ENCODE results near the gene SPIN4. TPM values are rescaled to one million over a fixed set of nuclear protein-coding genes. Genes with fewer than 3 reads are reported as not detected.
A peak's percentile ranks its signal among the peaks of the same experiment; 100 is the strongest.
"Not testable (repeated sequence)": the region's sequence is repeated elsewhere in the genome, so short reads cannot be mapped to it uniquely, and the experiment has no call there.

SPIN4 gene
- total RNA-seq (2021) (14.1 and 20.1 TPM in 2 replicates), Bru-seq, nascent RNA (percentile 84 among the genes with signal in this experiment), BruChase-seq, experiment 1, labeled RNA remaining after a 2-hour chase (percentile 98 among the genes with signal in this experiment), BruChase-seq, experiment 2, labeled RNA remaining after a 6-hour chase (percentile 97 among the genes with signal in this experiment)
- long read RNA-seq, full-length matches to known transcripts: 17 of 17 reads
- long read RNA-seq, partial matches to known transcripts: 0 of 17 reads
- long read RNA-seq, other reads (novel, unspliced or antisense): 0 of 17 reads

DNA sequence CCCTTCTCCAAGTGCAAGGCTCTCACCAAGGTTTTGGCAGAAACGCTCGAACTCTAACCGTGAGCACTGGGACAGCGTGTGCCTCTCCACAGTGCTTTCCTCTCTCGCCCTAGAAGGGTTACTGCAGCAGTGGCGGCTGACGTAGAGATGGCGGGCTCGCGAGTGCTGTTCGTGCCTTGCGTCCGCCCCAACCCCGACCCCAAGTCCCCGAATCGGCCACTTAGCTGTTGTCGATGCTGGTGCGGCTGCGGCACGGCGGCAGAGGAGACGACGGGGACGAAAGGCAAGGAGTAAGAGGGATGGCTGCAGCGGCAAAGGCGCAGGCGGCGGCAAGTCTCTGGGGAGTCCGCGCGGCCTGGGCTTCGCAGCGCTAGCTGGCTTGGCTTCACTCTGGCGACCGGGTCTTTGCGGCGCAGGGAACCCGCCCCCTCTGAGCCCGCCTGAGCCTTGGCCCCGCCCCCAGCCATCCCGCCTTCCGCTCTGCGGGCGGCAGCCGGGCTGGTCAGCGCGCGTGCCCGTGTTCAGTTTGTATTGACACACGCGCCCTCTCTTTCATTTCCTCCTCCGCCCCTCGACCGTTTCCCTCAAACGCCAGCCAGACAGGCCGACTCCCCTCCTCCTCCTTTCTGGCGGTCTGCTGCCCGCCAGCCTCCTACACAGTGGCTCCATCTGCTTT is at the start of gene SPIN4:
SPIN4 (minus strand) TSS at position 392 of the 676 bp plus-strand sequence. CDS start 513 bp downstream, outside the sequence.
- Histone ChIP-seq H3K27ac (peak within 1 kb of the TSS; percentile 82), H4K20me1 (ENCODE audit: insufficient read depth) (no peaks in the 10 kb centered on the region), H3F3A (ENCODE audit: insufficient read depth, low read depth) (0 out of 2 replicates have a peak, but pooled peaks cover 8% of the 10 kb centered on the region), H3K9me2 (ENCODE audit: insufficient read depth) (no peaks in the 10 kb centered on the region), H3K79me2 (ENCODE audit: low read depth) (peaks cover 40% of the 10 kb centered on the region), H3K27me3 (ENCODE audit: insufficient read depth, low read depth) (no peaks in the 10 kb centered on the region), H2AFZ (peak within 1 kb of the TSS; percentile 80), H3K4me2 (peak within 1 kb of the TSS; percentile 91), H3K4me3 (peak within 1 kb of the TSS; percentile 83), H3K9me3 (ENCODE audit: insufficient read depth, low read depth) (no peaks in the 10 kb centered on the region), H3K36me3 (ENCODE audit: low read depth) (no peaks in the 10 kb centered on the region; the same call in 1 of the 2 replicates), H3K4me1 (replicated peaks; ENCODE audit: insufficient read depth) (peaks cover 22% of the 10 kb centered on the region)
- ChIA-PET CTCF (no interaction called here), POLR2A (ENCODE audit: unreplicated experiment) (no interaction called here)
- DNase-seq: peak; percentile 75 to 87
- TF ChIP-seq, protein P1, sequence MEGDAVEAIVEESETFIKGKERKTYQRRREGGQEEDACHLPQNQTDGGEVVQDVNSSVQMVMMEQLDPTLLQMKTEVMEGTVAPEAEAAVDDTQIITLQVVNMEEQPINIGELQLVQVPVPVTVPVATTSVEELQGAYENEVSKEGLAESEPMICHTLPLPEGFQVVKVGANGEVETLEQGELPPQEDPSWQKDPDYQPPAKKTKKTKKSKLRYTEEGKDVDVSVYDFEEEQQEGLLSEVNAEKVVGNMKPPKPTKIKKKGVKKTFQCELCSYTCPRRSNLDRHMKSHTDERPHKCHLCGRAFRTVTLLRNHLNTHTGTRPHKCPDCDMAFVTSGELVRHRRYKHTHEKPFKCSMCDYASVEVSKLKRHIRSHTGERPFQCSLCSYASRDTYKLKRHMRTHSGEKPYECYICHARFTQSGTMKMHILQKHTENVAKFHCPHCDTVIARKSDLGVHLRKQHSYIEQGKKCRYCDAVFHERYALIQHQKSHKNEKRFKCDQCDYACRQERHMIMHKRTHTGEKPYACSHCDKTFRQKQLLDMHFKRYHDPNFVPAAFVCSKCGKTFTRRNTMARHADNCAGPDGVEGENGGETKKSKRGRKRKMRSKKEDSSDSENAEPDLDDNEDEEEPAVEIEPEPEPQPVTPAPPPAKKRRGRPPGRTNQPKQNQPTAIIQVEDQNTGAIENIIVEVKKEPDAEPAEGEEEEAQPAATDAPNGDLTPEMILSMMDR (conservative IDR thresholded peaks at IDR 0.05): no peak
- no peak for TF ChIP-seq EZH2 (IDR thresholded peaks at IDR 0.05; ENCODE audit: low read depth)
- BruUV-seq (replicated peaks): no TSS peak
- intact Hi-C loops (cut with micrococcal nuclease; ENCODE audit: unreplicated experiment): loop anchor here (1.0 to 2.0 kb wide), 4 partner anchors 74 to 210 kb away; no protein-coding TSS in a partner anchor

DNA sequence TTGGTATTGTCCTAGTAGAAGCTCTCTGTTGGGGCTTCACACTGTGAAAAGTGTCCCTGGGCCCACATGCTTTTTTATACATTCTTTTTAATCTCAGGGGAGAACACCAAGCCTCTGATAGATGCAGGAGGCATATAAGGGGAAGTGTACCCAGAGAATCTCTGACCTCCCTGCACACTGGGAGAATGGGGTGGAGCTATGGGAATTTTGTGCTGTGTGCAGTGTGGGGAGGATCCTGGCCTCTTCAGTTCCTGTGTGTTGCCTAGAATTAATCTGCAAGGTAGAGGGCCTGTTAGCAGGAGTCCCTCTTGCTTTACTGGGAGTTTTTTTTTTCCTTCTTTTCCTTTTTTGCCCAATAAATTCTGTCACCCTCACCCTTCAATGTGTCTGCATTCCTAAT is 49.2 kb upstream of the SPIN4 start:
- CTCF ChIA-PET: no interaction called here
- Histone ChIP-seq H2AFZ (no peak overlapping the region), H3K9me3 (ENCODE audit: insufficient read depth, low read depth) (no peaks in the 10 kb centered on the region), H3K27ac (no peak overlapping the region), H3K27me3 (ENCODE audit: insufficient read depth, low read depth) (no peaks in the 10 kb centered on the region), H3K9me2 (ENCODE audit: insufficient read depth) (no peaks in the 10 kb centered on the region), H3F3A (ENCODE audit: insufficient read depth, low read depth) (no peaks in the 10 kb centered on the region), H4K20me1 (ENCODE audit: insufficient read depth) (no peaks in the 10 kb centered on the region), H3K4me2 (no peak overlapping the region), H3K4me1 (replicated peaks; ENCODE audit: insufficient read depth) (no peaks in the 10 kb centered on the region), H3K4me3 (no peak overlapping the region), H3K36me3 (ENCODE audit: low read depth) (no peaks in the 10 kb centered on the region), H3K79me2 (ENCODE audit: low read depth) (no peaks in the 10 kb centered on the region)
- POLR2A ChIA-PET (ENCODE audit: unreplicated experiment): no interaction called here
- DNase-seq: no peak
- no TSS peak for BruUV-seq (replicated peaks)
- TF ChIP-seq EZH2 (IDR thresholded peaks at IDR 0.05; ENCODE audit: low read depth): no peak
- TF ChIP-seq, protein P1 (conservative IDR thresholded peaks at IDR 0.05): no peak
- intact Hi-C loops (cut with micrococcal nuclease; ENCODE audit: unreplicated experiment): no loop called here

DNA sequence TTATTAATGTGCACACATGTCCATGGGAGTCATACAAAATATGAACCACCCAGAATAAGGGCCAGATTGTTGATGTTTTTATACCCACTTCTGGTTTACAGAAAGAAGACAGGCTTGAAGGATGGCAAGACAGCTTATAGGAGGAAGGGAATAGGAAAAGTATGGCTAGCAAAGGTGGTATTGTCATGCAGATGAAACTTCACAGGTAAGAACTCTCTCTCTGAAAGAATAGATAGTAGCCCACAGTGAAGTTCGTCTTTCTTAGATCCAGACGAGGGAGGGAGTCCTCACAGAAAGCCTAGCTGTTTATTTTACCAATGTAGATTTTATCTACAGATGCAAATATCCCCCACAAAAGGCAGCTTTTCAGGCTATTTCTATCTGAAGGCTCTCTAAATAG is 43.7 kb upstream of the SPIN4 start:
- H2AFZ ChIP-seq: no peak overlapping the region
- H3K27me3 ChIP-seq (ENCODE audit: insufficient read depth, low read depth): no peaks in the 10 kb centered on the region
- H3K4me1 ChIP-seq (replicated peaks; ENCODE audit: insufficient read depth): no peaks in the 10 kb centered on the region
- no peaks in the 10 kb centered on the region for H3F3A ChIP-seq (ENCODE audit: insufficient read depth, low read depth)
- H3K27ac ChIP-seq: no peak overlapping the region
- H3K4me2 ChIP-seq: no peak overlapping the region
- DNase-seq: no peak
- TF ChIP-seq, protein P1 (conservative IDR thresholded peaks at IDR 0.05): no peak
- H3K9me2 ChIP-seq (ENCODE audit: insufficient read depth): no peaks in the 10 kb centered on the region
- no peaks in the 10 kb centered on the region for H3K36me3 ChIP-seq (ENCODE audit: low read depth)
- H3K79me2 ChIP-seq (ENCODE audit: low read depth): no peaks in the 10 kb centered on the region
- POLR2A ChIA-PET (ENCODE audit: unreplicated experiment): no interaction called here
- H3K9me3 ChIP-seq (ENCODE audit: insufficient read depth, low read depth): no peaks in the 10 kb centered on the region
- H3K4me3 ChIP-seq: no peak overlapping the region
- no TSS peak for BruUV-seq (replicated peaks)
- CTCF ChIA-PET: no interaction called here
- intact Hi-C loops (cut with micrococcal nuclease; ENCODE audit: unreplicated experiment): no loop called here
- no peaks in the 10 kb centered on the region for H4K20me1 ChIP-seq (ENCODE audit: insufficient read depth)

DNA sequence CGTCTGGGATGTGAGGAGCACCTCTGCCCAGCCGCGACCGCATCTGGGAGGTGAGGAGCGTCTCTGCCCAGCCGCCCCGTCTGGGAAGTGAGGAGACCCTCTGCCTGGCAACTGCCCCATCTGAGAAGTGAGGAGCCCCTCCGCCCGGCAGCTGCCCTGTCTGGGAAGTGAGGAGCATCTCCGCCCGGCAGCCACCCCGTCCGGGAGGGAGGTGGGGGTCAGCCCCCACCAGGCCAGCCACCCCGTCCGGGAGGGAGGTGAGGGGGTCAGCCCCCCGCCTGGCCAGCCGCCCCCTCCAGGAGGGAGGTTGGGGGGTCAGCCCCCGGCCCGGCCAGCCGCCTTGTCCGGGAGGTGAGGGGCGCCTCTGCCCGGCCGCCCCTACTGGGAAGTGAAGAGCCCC is 42.0 kb upstream of the SPIN4 start:
- H4K20me1 ChIP-seq (ENCODE audit: insufficient read depth); POLR2A ChIA-PET (ENCODE audit: unreplicated experiment); H2AFZ ChIP-seq; DNase-seq; H3F3A ChIP-seq (ENCODE audit: insufficient read depth, low read depth); H3K9me2 ChIP-seq (ENCODE audit: insufficient read depth); H3K4me1 ChIP-seq (replicated peaks; ENCODE audit: insufficient read depth); H3K79me2 ChIP-seq (ENCODE audit: low read depth); H3K36me3 ChIP-seq (ENCODE audit: low read depth); H3K27ac ChIP-seq; CTCF ChIA-PET; H3K4me2 ChIP-seq; H3K4me3 ChIP-seq; H3K9me3 ChIP-seq (ENCODE audit: insufficient read depth, low read depth); BruUV-seq (replicated peaks); H3K27me3 ChIP-seq (ENCODE audit: insufficient read depth, low read depth); intact Hi-C loops (cut with micrococcal nuclease; ENCODE audit: unreplicated experiment): not testable (repeated sequence)

Measured in PC-9 (cell line).